CD4-positive, alpha-beta T cell (primary cell): Measurements from ENCODE around the gene PPP1R2C. TPM values are rescaled to one million over a fixed set of nuclear protein-coding genes. Genes with fewer than 3 reads are reported as not detected.

Experiments
- ATAC-seq: fragments of 200-7000 bp; cut with Tn5 transposase; one replicate; pipeline ENCODE4 v1.10.0; 2022; ENCODE audit warnings: mild to moderate bottlenecking; ENCODE audit not compliant: poor library complexity
- CTCF ChIA-PET: fragments of 350-600 bp; sonication (Branson Sonifier 250); formaldehyde crosslinking; loops from one replicate; lab custom pipeline; 2021; ENCODE audit warnings: antibody characterized with exemption, inconsistent platforms; lab: Charles Lee
- POLR2A ChIA-PET: fragments of 350-600 bp; sonication (Branson Sonifier 250); formaldehyde crosslinking; loops from one replicate; lab custom pipeline; 2021; ENCODE audit warnings: antibody characterized with exemption, inconsistent platforms; lab: Charles Lee
- DNase-seq, 14 experiments: peaks; one replicate each; pipeline ENCODE4 v3.0.0-alpha.2; 2013 to 2020; ENCODE audit warnings: mixed read lengths in 2 of 14
- H3K27ac ChIP-seq, 2 donors: one replicate each; pipeline versions ENCODE4 v1.5.1 to v1.7.0; 2013; ENCODE audit warnings: low read length in 2 of 2, low read depth in 1 of 2, mild to moderate bottlenecking in 1 of 2
- H3K27me3 ChIP-seq, 2 experiments: 1 replicate in 1 of 2; 2 replicates in 1 of 2; pipeline versions ENCODE4 v1.6.1 to v1.7.0; 2013; ENCODE audit warnings: low read length in 2 of 2, control low read depth in 1 of 2, mild to moderate bottlenecking in 1 of 2, moderate library complexity in 1 of 2; ENCODE audit not compliant: insufficient read depth in 2 of 2, control insufficient read depth in 1 of 2
- H3K36me3 ChIP-seq: one replicate; pipeline ENCODE4 v1.6.1; 2013; ENCODE audit warnings: low read length, control low read depth; ENCODE audit not compliant: insufficient read depth
- H3K4me1 ChIP-seq: one replicate; pipeline ENCODE4 v1.6.1; 2013; ENCODE audit warnings: low read length, control low read depth; ENCODE audit not compliant: insufficient read depth
- H3K4me3 ChIP-seq: one replicate; pipeline ENCODE4 v1.5.1; 2013; ENCODE audit warnings: mild to moderate bottlenecking, low read length, moderate library complexity
- H3K9me3 ChIP-seq, 2 experiments: 1 replicate in 1 of 2; 2 replicates in 1 of 2; pipeline versions ENCODE4 v1.6.1 to v1.7.0; 2013; ENCODE audit warnings: low read length in 2 of 2, mild to moderate bottlenecking in 2 of 2, control low read depth in 1 of 2, moderate library complexity in 1 of 2; ENCODE audit not compliant: control insufficient read depth in 1 of 2, insufficient read depth in 1 of 2
- H3K27ac Mint-ChIP-seq: one replicate; pipeline ENCODE4 v1.8.0; 2020; ENCODE audit warnings: mixed read lengths
- H3K27me3 Mint-ChIP-seq: one replicate; pipeline ENCODE4 v1.8.0; 2021; ENCODE audit warnings: mixed read lengths
- H3K36me3 Mint-ChIP-seq: one replicate; pipeline ENCODE4 v1.8.0; 2021; ENCODE audit warnings: low read depth, mixed read lengths
- H3K4me1 Mint-ChIP-seq: one replicate; pipeline ENCODE4 v1.8.0; 2021; ENCODE audit warnings: low read depth, mixed read lengths
- H3K4me3 Mint-ChIP-seq: one replicate; pipeline ENCODE4 v1.8.0; 2020; ENCODE audit warnings: mild to moderate bottlenecking, mixed read lengths
- H3K9me3 Mint-ChIP-seq: one replicate; pipeline ENCODE4 v1.8.0; 2020; ENCODE audit warnings: mixed read lengths
- intact Hi-C, 2 experiments: fragments of 100-400 bp; cut with DNase I in 1 of 2; cut with micrococcal nuclease in 1 of 2; formaldehyde crosslinking; loops; one replicate each; pipeline versions ENCODE4 v1.15.1 to v1.9.0; 2023 to 2025; cut with DNase I, micrococcal nuclease
- total RNA-seq, 174 experiments: library from RNA in 2 of 174; stranded (reverse) in 2 of 174; gene quantifications; one replicate each; pipeline ENCODE4 v1.2.3 and lab custom pipeline; 2021 to 2026
- TF ChIP-seq, protein P1 (sequence below): fragments of 200-600 bp; IDR thresholded peaks from one replicate; pipeline ENCODE4 v1.8.0; 2022; ENCODE audit warnings: antibody characterized with exemption, mild to moderate bottlenecking

Gene PPP1R2C
- total RNA-seq, 2 experiments from 2014 or later, result not detected

- ChIA-PET POLR2A (no interaction called here), CTCF (no interaction called here)
- no peak for ATAC-seq
- H3K36me3 ChIP-seq, result no peaks in the 10 kb centered on the region
- Mint-ChIP-seq H3K9me3 (no peaks in the 10 kb centered on the region), H3K4me3 (no peak overlapping the region), H3K4me1 (peaks cover 6% of the 10 kb centered on the region), H3K27me3 (no peaks in the 10 kb centered on the region), H3K36me3 (no peaks in the 10 kb centered on the region), H3K27ac (no peak overlapping the region)
- H3K4me3 ChIP-seq, result no peak overlapping the region
- no peak for DNase-seq
- TF ChIP-seq, protein P1, sequence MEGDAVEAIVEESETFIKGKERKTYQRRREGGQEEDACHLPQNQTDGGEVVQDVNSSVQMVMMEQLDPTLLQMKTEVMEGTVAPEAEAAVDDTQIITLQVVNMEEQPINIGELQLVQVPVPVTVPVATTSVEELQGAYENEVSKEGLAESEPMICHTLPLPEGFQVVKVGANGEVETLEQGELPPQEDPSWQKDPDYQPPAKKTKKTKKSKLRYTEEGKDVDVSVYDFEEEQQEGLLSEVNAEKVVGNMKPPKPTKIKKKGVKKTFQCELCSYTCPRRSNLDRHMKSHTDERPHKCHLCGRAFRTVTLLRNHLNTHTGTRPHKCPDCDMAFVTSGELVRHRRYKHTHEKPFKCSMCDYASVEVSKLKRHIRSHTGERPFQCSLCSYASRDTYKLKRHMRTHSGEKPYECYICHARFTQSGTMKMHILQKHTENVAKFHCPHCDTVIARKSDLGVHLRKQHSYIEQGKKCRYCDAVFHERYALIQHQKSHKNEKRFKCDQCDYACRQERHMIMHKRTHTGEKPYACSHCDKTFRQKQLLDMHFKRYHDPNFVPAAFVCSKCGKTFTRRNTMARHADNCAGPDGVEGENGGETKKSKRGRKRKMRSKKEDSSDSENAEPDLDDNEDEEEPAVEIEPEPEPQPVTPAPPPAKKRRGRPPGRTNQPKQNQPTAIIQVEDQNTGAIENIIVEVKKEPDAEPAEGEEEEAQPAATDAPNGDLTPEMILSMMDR, result no peak
- no peak overlapping the region for H3K27ac ChIP-seq
- no peaks in the 10 kb centered on the region for H3K9me3 ChIP-seq
- no peaks in the 10 kb centered on the region for H3K27me3 ChIP-seq
- H3K4me1 ChIP-seq, result peaks cover 7% of the 10 kb centered on the region
- intact Hi-C loops, result loop anchor here in 1 of 2 experiments (10.0 kb wide), 1 partner anchor 324 kb away; no protein-coding TSS in a partner anchor
These were observed 37.5 kb downstream of the PPP1R2C start for GRCh38 chrX:42740456-42740855.

- Histone ChIP-seq H3K36me3 (no peaks in the 10 kb centered on the region), H3K9me3 (no peaks in the 10 kb centered on the region), H3K4me3 (no peak overlapping the region), H3K27me3 (no peaks in the 10 kb centered on the region), H3K27ac (peak overlapping the region in 1 of 2 donors; percentile 66), H3K4me1 (peaks cover 7% of the 10 kb centered on the region)
- Mint-ChIP-seq H3K4me3 (no peak overlapping the region), H3K27ac (no peak overlapping the region), H3K4me1 (peaks cover 6% of the 10 kb centered on the region), H3K9me3 (no peaks in the 10 kb centered on the region), H3K27me3 (no peaks in the 10 kb centered on the region), H3K36me3 (no peaks in the 10 kb centered on the region)
- TF ChIP-seq, protein P1, result no peak
- ChIA-PET POLR2A (no interaction called here), CTCF (no interaction called here)
- no peak for ATAC-seq
- DNase-seq, result peak in 3 of 14 experiments; percentile 7 to 13 (median 8)
- intact Hi-C loops, result loop anchor here in 1 of 2 experiments (10.0 kb wide), 1 partner anchor 325 kb away; no protein-coding TSS in a partner anchor
These were observed 38.2 kb downstream of the PPP1R2C start for GRCh38 chrX:42739741-42740140.

- TF ChIP-seq, protein P1, result no peak
- H3K27me3 Mint-ChIP-seq, result no peaks in the 10 kb centered on the region
- no peaks in the 10 kb centered on the region for H3K9me3 Mint-ChIP-seq
- H3K36me3 ChIP-seq, result no peaks in the 10 kb centered on the region
- H3K4me1 ChIP-seq, result peaks cover 7% of the 10 kb centered on the region
- POLR2A ChIA-PET, result no interaction called here
- ATAC-seq, result no peak
- H3K4me3 Mint-ChIP-seq, result no peak overlapping the region
- H3K36me3 Mint-ChIP-seq, result no peaks in the 10 kb centered on the region
- no peak overlapping the region for H3K27ac Mint-ChIP-seq
- H3K27me3 ChIP-seq, result no peaks in the 10 kb centered on the region
- peak overlapping the region in 1 of 2 donors; percentile 66 for H3K27ac ChIP-seq
- CTCF ChIA-PET, result no interaction called here
- peak in 4 of 14 experiments; percentile 10 to 69 (median 56) for DNase-seq
- intact Hi-C loops, result no loop called here
- peaks cover 6% of the 10 kb centered on the region for H3K4me1 Mint-ChIP-seq
- no peak overlapping the region for H3K4me3 ChIP-seq
- no peaks in the 10 kb centered on the region for H3K9me3 ChIP-seq
These were observed 38.7 kb downstream of the PPP1R2C start for GRCh38 chrX:42739258-42739657.
